Mesenchymal stem cell (in vitro differentiated cells and primary cell): Measurements from ENCODE around the gene FRMD4A.
"Not testable (repeated sequence)": the region's sequence is repeated elsewhere in the genome, so short reads cannot be mapped to it uniquely, and the experiment has no call there.

Experiments
- DNase-seq: peaks from one replicate; pipeline ENCODE4 v3.0.0-alpha.2; 2013
- H2AFZ ChIP-seq: one replicate; pipeline ENCODE4 v1.6.1; 2013; ENCODE audit warnings: low read depth, mild to moderate bottlenecking, control low read depth, inconsistent platforms, low read length, moderate library complexity
- H2AK5ac ChIP-seq: 2 replicates; pipeline ENCODE4 v1.6.1; 2013; ENCODE audit warnings: low read length, moderate library complexity, mild to moderate bottlenecking, inconsistent platforms; ENCODE audit not compliant: severe bottlenecking
- H2BK120ac ChIP-seq: one replicate; pipeline ENCODE4 v1.6.1; 2013; ENCODE audit warnings: low read depth, mild to moderate bottlenecking, inconsistent platforms, low read length, moderate library complexity
- H2BK12ac ChIP-seq, 2 experiments: one replicate each; pipeline ENCODE4 v1.6.1; 2013; ENCODE audit warnings: inconsistent platforms in 2 of 2, low read length in 2 of 2, mild to moderate bottlenecking in 2 of 2, moderate library complexity in 2 of 2, control low read depth in 1 of 2
- H2BK15ac ChIP-seq: one replicate; pipeline ENCODE4 v1.6.1; 2013; ENCODE audit warnings: mild to moderate bottlenecking, low read depth, inconsistent platforms; ENCODE audit not compliant: poor library complexity, severe bottlenecking
- H2BK5ac ChIP-seq: 2 replicates; pipeline ENCODE4 v1.6.1; 2013; ENCODE audit warnings: low read depth, mild to moderate bottlenecking, low read length, control low read depth, inconsistent platforms; ENCODE audit not compliant: poor library complexity, severe bottlenecking
- H3K14ac ChIP-seq, 2 experiments: one replicate each; pipeline ENCODE4 v1.6.1; 2013; ENCODE audit warnings: inconsistent platforms in 2 of 2, low read length in 2 of 2, control low read depth in 1 of 2, mild to moderate bottlenecking in 1 of 2, moderate library complexity in 1 of 2
- H3K18ac ChIP-seq, 2 experiments: one replicate each; pipeline ENCODE4 v1.6.1; 2013; ENCODE audit warnings: inconsistent platforms in 2 of 2, low read length in 2 of 2, control low read depth in 1 of 2, low read depth in 1 of 2, mild to moderate bottlenecking in 1 of 2
- H3K23ac ChIP-seq, 2 experiments: one replicate each; pipeline ENCODE4 v1.6.1; 2013; ENCODE audit warnings: inconsistent platforms in 2 of 2, low read length in 2 of 2, mild to moderate bottlenecking in 2 of 2, moderate library complexity in 2 of 2, control low read depth in 1 of 2
- H3K27ac ChIP-seq: 2 replicates; pipeline ENCODE4 v1.5.1; 2013; ENCODE audit warnings: mild to moderate bottlenecking, moderate library complexity, low read length, control low read depth, inconsistent platforms; ENCODE audit not compliant: poor library complexity, severe bottlenecking
- H3K27me3 ChIP-seq, 2 experiments: 2 replicates each; pipeline versions ENCODE4 v1.6.1 to v1.7.0; 2013; ENCODE audit warnings: low read length in 2 of 2, mild to moderate bottlenecking in 2 of 2, moderate library complexity in 2 of 2, control low read depth in 1 of 2, inconsistent platforms in 1 of 2; ENCODE audit not compliant: control insufficient read depth in 1 of 2, insufficient read depth in 1 of 2
- H3K36me3 ChIP-seq, 2 experiments: 2 replicates each; pipeline versions ENCODE4 v1.6.1 to v1.7.0; 2013; ENCODE audit warnings: low read length in 2 of 2, control low read depth in 1 of 2, inconsistent platforms in 1 of 2, low read depth in 1 of 2, mild to moderate bottlenecking in 1 of 2; ENCODE audit not compliant: insufficient read depth in 2 of 2, control insufficient read depth in 1 of 2
- H3K4ac ChIP-seq, 2 experiments: one replicate each; pipeline ENCODE4 v1.6.1; 2013; ENCODE audit warnings: inconsistent platforms in 2 of 2, low read length in 2 of 2, mild to moderate bottlenecking in 2 of 2, moderate library complexity in 2 of 2, control low read depth in 1 of 2, low read depth in 1 of 2
- H3K4me1 ChIP-seq: 2 replicates; pipeline ENCODE4 v1.6.1; 2013; ENCODE audit warnings: low read depth, low read length, control low read depth; ENCODE audit not compliant: control insufficient read depth, insufficient read depth
- H3K4me2 ChIP-seq: 2 replicates; pipeline ENCODE4 v1.6.1; 2013; ENCODE audit warnings: low read length, mild to moderate bottlenecking, inconsistent platforms; ENCODE audit not compliant: poor library complexity, severe bottlenecking
- H3K4me3 ChIP-seq, 2 experiments: 2 replicates each; pipeline versions ENCODE4 v1.5.1 to v1.7.0; 2013; ENCODE audit warnings: low read length in 2 of 2, mild to moderate bottlenecking in 2 of 2, control low read depth in 1 of 2, low read depth in 1 of 2; ENCODE audit not compliant: insufficient read depth in 1 of 2
- H3K79me1 ChIP-seq: replicated peaks from 2 replicates; pipeline ENCODE4 v1.6.1; 2013; ENCODE audit warnings: mild to moderate bottlenecking, control low read depth, low read length, inconsistent platforms; ENCODE audit not compliant: poor library complexity, severe bottlenecking
- H3K9ac ChIP-seq: 2 replicates; pipeline ENCODE4 v1.7.0; 2013; ENCODE audit warnings: mild to moderate bottlenecking, low read length, moderate library complexity
- H3K9me3 ChIP-seq: 2 replicates; pipeline ENCODE4 v1.7.0; 2013; ENCODE audit warnings: mild to moderate bottlenecking, low read length; ENCODE audit not compliant: control insufficient read depth
- H4K8ac ChIP-seq: one replicate; pipeline ENCODE4 v1.6.1; 2013; ENCODE audit warnings: inconsistent platforms, mild to moderate bottlenecking, low read length, moderate library complexity
- H4K91ac ChIP-seq: one replicate; pipeline ENCODE4 v1.6.1; 2013; ENCODE audit warnings: mild to moderate bottlenecking, low read length, inconsistent platforms
- WGBS: methylation state at CpG from one replicate; pipeline ENCODE4 v1.1.7; 2013; ENCODE audit warnings: mixed read lengths; 5-methylcytosine and 5-hydroxymethylcytosine counted together

The FRMD4A gene

GRCh38 chr10:13770760-13771493 is 559.8 kb downstream of the FRMD4A start:
- Histone ChIP-seq H4K8ac (no peak overlapping the region), H3K36me3 (peaks cover 0 to 6% of the 10 kb centered on the region in 2 experiments), H3K27ac (no peak overlapping the region), H3K4me1 (peaks cover 17% of the 10 kb centered on the region), H2BK12ac (no peak overlapping the region), H3K23ac (no peak overlapping the region), H3K27me3 (no peaks in the 10 kb centered on the region), H3K14ac (no peak overlapping the region), H2BK120ac (no peak overlapping the region), H3K9ac (no peak overlapping the region), H3K79me1 (peaks cover 12% of the 10 kb centered on the region), H3K4ac (no peak overlapping the region), H2BK5ac (no peak overlapping the region), H2AK5ac (peak overlapping the region; percentile 86), H4K91ac (no peak overlapping the region), H3K4me2 (no peak overlapping the region), H3K4me3 (no peak overlapping the region), H2BK15ac (no peak overlapping the region), H3K9me3 (no peaks in the 10 kb centered on the region), H3K18ac (no peak overlapping the region), H2AFZ (no peak overlapping the region)
- DNase-seq: no peak
- 100% methylated on average over 2 of the region's 4 CpGs for WGBS

GRCh38 chr10:13769946-13770345 is 560.8 kb downstream of the FRMD4A start:
- Histone ChIP-seq H3K9me3 (no peaks in the 10 kb centered on the region), H3K27ac (no peak overlapping the region), H3K79me1 (peaks cover 10% of the 10 kb centered on the region), H3K27me3 (no peaks in the 10 kb centered on the region), H3K23ac (no peak overlapping the region), H3K4me3 (no peak overlapping the region), H3K18ac (no peak overlapping the region), H2AFZ (no peak overlapping the region), H2AK5ac (peak overlapping the region; percentile 79), H2BK12ac (peak overlapping the region in 1 of 2 experiments; percentile 39), H4K8ac (no peak overlapping the region), H3K4me2 (no peak overlapping the region), H4K91ac (no peak overlapping the region), H2BK5ac (no peak overlapping the region), H3K4me1 (peaks cover 14% of the 10 kb centered on the region), H3K4ac (no peak overlapping the region), H2BK120ac (no peak overlapping the region), H2BK15ac (no peak overlapping the region), H3K14ac (no peak overlapping the region), H3K9ac (no peak overlapping the region), H3K36me3 (peaks cover 0 to 6% of the 10 kb centered on the region in 2 experiments)
- 86% methylated on average over 10 of the region's 10 CpGs for WGBS
- peak; percentile 62 for DNase-seq

- Histone ChIP-seq H3K79me1 (peaks cover 6% of the 10 kb centered on the region), H2BK15ac (no peak overlapping the region), H3K4ac (no peak overlapping the region), H2AFZ (no peak overlapping the region), H3K36me3 (no peaks in the 10 kb centered on the region), H3K14ac (no peak overlapping the region), H3K4me1 (peaks cover 20% of the 10 kb centered on the region), H4K91ac (no peak overlapping the region), H4K8ac (peak overlapping the region; percentile 47), H3K9ac (no peak overlapping the region), H2BK120ac (no peak overlapping the region), H3K4me2 (no peak overlapping the region), H2AK5ac (peak overlapping the region; percentile 90), H3K27ac (peak overlapping the region; percentile 17), H3K4me3 (no peak overlapping the region), H2BK12ac (no peak overlapping the region), H3K23ac (no peak overlapping the region), H3K9me3 (no peaks in the 10 kb centered on the region), H3K18ac (no peak overlapping the region), H2BK5ac (peak overlapping the region; percentile 26), H3K27me3 (no peaks in the 10 kb centered on the region)
- no peak for DNase-seq
- 63% methylated on average over 13 of the region's 13 CpGs for WGBS
These were observed 563.0 kb downstream of the FRMD4A start for GRCh38 chr10:13767676-13768178.

- DNase-seq: not testable (repeated sequence)
These were observed 563.6 kb downstream of the FRMD4A start for GRCh38 chr10:13767148-13767547.

More at GRCh38 chr10:13767148-13767547, 563.6 kb downstream of the FRMD4A start:
- Histone ChIP-seq H3K4me1 (peaks cover 20% of the 10 kb centered on the region), H2BK5ac (peak overlapping the region; percentile 81), H3K27ac (peak overlapping the region; percentile 28), H2AK5ac (peak overlapping the region; percentile 90)
- not testable (repeated sequence) for H3K79me1 ChIP-seq, H3K4me2 ChIP-seq, H3K27me3 ChIP-seq, H2BK12ac ChIP-seq, H3K23ac ChIP-seq, H2AFZ ChIP-seq, H3K14ac ChIP-seq, H4K91ac ChIP-seq, H4K8ac ChIP-seq, H3K18ac ChIP-seq, H2BK15ac ChIP-seq, H3K4ac ChIP-seq, H3K4me3 ChIP-seq, H2BK120ac ChIP-seq, H3K9ac ChIP-seq, H3K9me3 ChIP-seq, H3K36me3 ChIP-seq
- over 99% methylated on average over 5 of the region's 5 CpGs for WGBS
